ENCODE measurements around the gene DHRS12. TPM values are rescaled to one million over a fixed set of nuclear protein-coding genes. Genes with fewer than 3 reads are reported as not detected.

DHRS12 gene
- total RNA-seq, 1 experiment from 2014 or later, result 8.8 TPM

DNA sequence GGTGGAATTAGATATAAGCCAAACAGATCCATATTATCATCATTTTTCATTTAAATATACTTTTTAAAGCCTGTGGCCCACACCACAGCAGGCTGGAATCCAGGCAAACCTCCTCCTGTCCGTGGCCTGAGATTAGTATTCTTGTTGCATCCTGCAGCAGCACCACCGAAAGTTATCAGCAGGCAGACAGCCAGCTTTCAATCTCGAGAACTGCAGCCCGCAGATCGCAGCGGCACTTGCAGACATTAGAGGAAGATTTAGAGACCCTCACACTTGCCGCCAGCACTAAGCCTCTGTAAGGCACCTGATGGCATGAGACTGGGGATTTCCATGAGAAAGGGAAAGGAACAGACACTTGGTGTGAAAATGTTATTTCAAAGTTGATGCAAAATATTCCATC lies 7.4 kb downstream of the DHRS12 start:
- Histone ChIP-seq H3K14ac (ENCODE audit: insufficient read depth, low read length) (no peak overlapping the region), H3K9ac (ENCODE audit: extremely low read depth, insufficient read length, low read length) (no peak overlapping the region), H3K4ac (ENCODE audit: low read depth, low read length) (no peak overlapping the region), H3T11ph (ENCODE audit: low read length) (no peak overlapping the region), H3K23ac (ENCODE audit: insufficient read length, low read depth, low read length) (no peak overlapping the region), H3K4me2 (ENCODE audit: insufficient read depth, insufficient read length, low read length) (no peak overlapping the region), H2BK12ac (ENCODE audit: insufficient read length, low read depth, low read length) (no peak overlapping the region), H3K79me2 (ENCODE audit: insufficient read depth, low read length) (no peaks in the 10 kb centered on the region), H2BK20ac (ENCODE audit: low read depth, low read length, poor library complexity, severe bottlenecking) (no peak overlapping the region), H4K5ac (ENCODE audit: insufficient read length, low read depth, low read length) (no peak overlapping the region), H3K27ac (ENCODE audit: insufficient read length, low read depth, low read length) (no peak overlapping the region), H2AFZ (ENCODE audit: low read length) (no peak overlapping the region), H3K79me1 (ENCODE audit: insufficient read depth, low read depth, low read length, poor library complexity, severe bottlenecking) (no peaks in the 10 kb centered on the region), H2BK120ac (ENCODE audit: low read depth, low read length, poor library complexity, severe bottlenecking) (no peak overlapping the region), H3K27me3 (ENCODE audit: insufficient read depth, low read length) (no peaks in the 10 kb centered on the region), H3K18ac (ENCODE audit: insufficient read length, low read depth, low read length) (no peak overlapping the region), H2BK15ac (ENCODE audit: low read depth, low read length) (no peak overlapping the region), H4K91ac (ENCODE audit: insufficient read length, low read depth, low read length) (no peak overlapping the region), H4K8ac (replicated peaks; ENCODE audit: insufficient read length, low read depth, low read length) (no peak overlapping the region), H3K56ac (ENCODE audit: insufficient read length, low read depth, low read length) (no peak overlapping the region), H3K9me3 (ENCODE audit: control insufficient read depth, low read depth, low read length) (no peaks in the 10 kb centered on the region), H2BK5ac (ENCODE audit: insufficient read length, low read length) (no peak overlapping the region), H3K23me2 (ENCODE audit: insufficient read length, low read depth, low read length, poor library complexity, severe bottlenecking) (no peaks in the 10 kb centered on the region), H2AK5ac (ENCODE audit: insufficient read length, low read length) (no peak overlapping the region), H3K4me1 (ENCODE audit: insufficient read depth, low read length) (no peaks in the 10 kb centered on the region; the same call in 1 of the 2 replicates), H4K20me1 (ENCODE audit: control insufficient read depth, insufficient read depth, insufficient read length) (no peaks in the 10 kb centered on the region)
- Mint-ChIP-seq H3K27me3 (ENCODE audit: low read depth) (no peaks in the 10 kb centered on the region), H3K36me3 (ENCODE audit: insufficient read depth in 1 of 3, low read depth in 3 of 3) (peaks cover 0 to 11% (median 4%) of the 10 kb centered on the region in 3 experiments; a peak in 3 of 7 replicates), H3K4me1 (peaks cover 24 to 33% of the 10 kb centered on the region in 2 experiments), H3K4me3 (no peak overlapping the region; a peak in 1 of 5 replicates), H3K27ac (no peak overlapping the region), H3K9me3 (no peaks in the 10 kb centered on the region)
- WGBS (ENCODE audit: extremely low coverage, insufficient read length, low lambda C conversion rate), result no CpG with 5 or more reads among the region's 7 CpGs
- no peak for DNase-seq
- TF ChIP-seq, protein P1, sequence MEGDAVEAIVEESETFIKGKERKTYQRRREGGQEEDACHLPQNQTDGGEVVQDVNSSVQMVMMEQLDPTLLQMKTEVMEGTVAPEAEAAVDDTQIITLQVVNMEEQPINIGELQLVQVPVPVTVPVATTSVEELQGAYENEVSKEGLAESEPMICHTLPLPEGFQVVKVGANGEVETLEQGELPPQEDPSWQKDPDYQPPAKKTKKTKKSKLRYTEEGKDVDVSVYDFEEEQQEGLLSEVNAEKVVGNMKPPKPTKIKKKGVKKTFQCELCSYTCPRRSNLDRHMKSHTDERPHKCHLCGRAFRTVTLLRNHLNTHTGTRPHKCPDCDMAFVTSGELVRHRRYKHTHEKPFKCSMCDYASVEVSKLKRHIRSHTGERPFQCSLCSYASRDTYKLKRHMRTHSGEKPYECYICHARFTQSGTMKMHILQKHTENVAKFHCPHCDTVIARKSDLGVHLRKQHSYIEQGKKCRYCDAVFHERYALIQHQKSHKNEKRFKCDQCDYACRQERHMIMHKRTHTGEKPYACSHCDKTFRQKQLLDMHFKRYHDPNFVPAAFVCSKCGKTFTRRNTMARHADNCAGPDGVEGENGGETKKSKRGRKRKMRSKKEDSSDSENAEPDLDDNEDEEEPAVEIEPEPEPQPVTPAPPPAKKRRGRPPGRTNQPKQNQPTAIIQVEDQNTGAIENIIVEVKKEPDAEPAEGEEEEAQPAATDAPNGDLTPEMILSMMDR (conservative IDR thresholded peaks at IDR 0.05), result no peak
